Gastrocnemius medialis (tissue), 4 donors: ENCODE data around the gene NES. TPM values are rescaled to one million over a fixed set of nuclear protein-coding genes. Genes with fewer than 3 reads are reported as not detected.

Experiments used
- ATAC-seq, 2 donors: fragments of 150-250 bp; one replicate each; pipeline ENCODE4 v1.9.1; 2016
- DNase-seq, 2 donors: peaks; one replicate each; pipeline ENCODE4 v3.0.0-alpha.2; 2019
- H3K27ac ChIP-seq, 4 donors: fragments of 200-600 bp; sonication (generic); 1 replicate in 1 of 4; 2 replicates in 3 of 4; pipeline ENCODE4 v1.5.1; 2016 to 2018; ENCODE audit warnings: mild to moderate bottlenecking in 2 of 4, moderate library complexity in 1 of 4
- H3K27me3 ChIP-seq, 3 donors: fragments of 200-600 bp; sonication (generic) in 2 of 3; 1 replicate in 1 of 3; 2 replicates in 2 of 3; pipeline versions ENCODE4 v1.5.1 to v1.6.0; 2016 to 2019; ENCODE audit warnings: mild to moderate bottlenecking in 1 of 3, moderate library complexity in 1 of 3
- H3K36me3 ChIP-seq, 2 donors: fragments of 200-600 bp; sonication (generic) in 1 of 2; one replicate each; pipeline ENCODE4 v1.5.1; 2017 to 2018
- H3K4me1 ChIP-seq, 2 donors: fragments of 200-600 bp; sonication (generic) in 1 of 2; one replicate each; pipeline ENCODE4 v1.5.1; 2016 to 2017; ENCODE audit warnings: mild to moderate bottlenecking in 2 of 2
- H3K4me3 ChIP-seq, 4 donors: fragments of 200-600 bp; sonication (generic) in 3 of 4; 1 replicate in 1 of 4; 2 replicates in 3 of 4; pipeline ENCODE4 v1.5.1; 2016 to 2019; ENCODE audit warnings: mild to moderate bottlenecking in 2 of 4
- H3K9me3 ChIP-seq, 3 donors: fragments of 200-600 bp; sonication (generic) in 2 of 3; 1 replicate in 1 of 3; 2 replicates in 2 of 3; pipeline ENCODE4 v1.5.1; 2016 to 2019
- CTCF ChIP-seq, 5 experiments: fragments of 450-650 bp in 3 of 5; fragments of 200-600 bp in 2 of 5; sonication (generic) in 2 of 5; IDR thresholded peaks in 4 of 5; conservative IDR thresholded peaks in 1 of 5; 1 replicate in 4 of 5; 2 replicates in 1 of 5; pipeline ENCODE4 v1.5.1; 2016 to 2019; ENCODE audit warnings: antibody characterized with exemption in 5 of 5, mild to moderate bottlenecking in 3 of 5, moderate library complexity in 3 of 5
- POLR2A ChIP-seq, 2 donors: fragments of 450-650 bp; IDR thresholded peaks; one replicate each; pipeline ENCODE4 v1.6.1; 2017; ENCODE audit warnings: antibody characterized with exemption in 2 of 2, mild to moderate bottlenecking in 2 of 2, moderate library complexity in 2 of 2
- in situ Hi-C, 4 donors: fragments of 200-750 bp; cut with MboI; loops; one replicate each; pipeline versions ENCODE4 v1.15.0 to v1.8.0; 2017; ENCODE audit warnings: low sequenced_read_pairs in 4 of 4
- intact Hi-C: fragments of 100-400 bp; cut with DNase I; formaldehyde crosslinking; loops from one replicate; pipeline ENCODE4 v1.15.1; 2023; ENCODE audit warnings: low total_unique reads
- total RNA-seq, 4 donors: library from RNA; depleted of rRNA; stranded (reverse); fragments of >200 nt; gene quantifications; one replicate each; pipeline versions ENCODE4 v1.1.0 to v1.2.3, GENCODE V29; 2016

The NES gene
- total RNA-seq, 4 donors from 2014 or later = 13.7 to 60.9 (median 26.4) TPM

GRCh38 chr1:156696755-156697154, 19.5 kb upstream of the NES start:
- H3K4me3 ChIP-seq = no peak overlapping the region
- H3K36me3 ChIP-seq = no peaks in the 10 kb centered on the region
- no peak overlapping the region for H3K27ac ChIP-seq
- intact Hi-C loops (no loop called here), in situ Hi-C loops (loop anchor here in 2 of 4 donors (25.0 kb wide), 2 partner anchors 166 to 191 kb away; partner anchors contain the start of genes INSRR (in 1 of the 2), NTRK1 (in 1 of the 2) and PEAR1 (in 1 of the 2))
- ATAC-seq = no peak
- no peak for TF ChIP-seq POLR2A (IDR thresholded peaks at IDR 0.05)
- no peak for TF ChIP-seq CTCF (IDR thresholded peaks at IDR 0.05 in 4 of 5, conservative IDR thresholded peaks at IDR 0.05 in 1 of 5)
- H3K27me3 ChIP-seq = peaks cover 2 to 10% (median 5%) of the 10 kb centered on the region in 3 donors
- no peaks in the 10 kb centered on the region for H3K4me1 ChIP-seq
- no peaks in the 10 kb centered on the region for H3K9me3 ChIP-seq
- no peak for DNase-seq

GRCh38 chr1:156694690-156694962, 17.4 kb upstream of the NES start:
- H3K27ac ChIP-seq = no peak overlapping the region
- peaks cover 0 to 8% of the 10 kb centered on the region in 2 donors for H3K4me1 ChIP-seq
- DNase-seq (no peak), ATAC-seq (no peak)
- intact Hi-C loops (no loop called here), in situ Hi-C loops (loop anchor here in 2 of 4 donors (25.0 kb wide), 2 partner anchors 168 to 193 kb away; partner anchors contain the start of genes INSRR (in 1 of the 2), NTRK1 (in 1 of the 2) and PEAR1 (in 1 of the 2))
- peaks cover 0 to 2% (median 0%) of the 10 kb centered on the region in 3 donors for H3K27me3 ChIP-seq
- H3K9me3 ChIP-seq = no peaks in the 10 kb centered on the region
- TF ChIP-seq CTCF (IDR thresholded peaks at IDR 0.05 in 4 of 5, conservative IDR thresholded peaks at IDR 0.05 in 1 of 5) = no peak
- no peak for TF ChIP-seq POLR2A (IDR thresholded peaks at IDR 0.05)
- no peaks in the 10 kb centered on the region for H3K36me3 ChIP-seq
- H3K4me3 ChIP-seq = no peak overlapping the region

- Histone ChIP-seq H3K4me3 (no peak overlapping the region), H3K27me3 (peaks cover 0 to 2% (median 0%) of the 10 kb centered on the region in 3 donors), H3K4me1 (peaks cover 5 to 13% of the 10 kb centered on the region in 2 donors), H3K36me3 (no peaks in the 10 kb centered on the region), H3K27ac (no peak overlapping the region), H3K9me3 (no peaks in the 10 kb centered on the region)
- intact Hi-C loops (no loop called here), in situ Hi-C loops (loop anchor here in 2 of 4 donors (25.0 kb wide), 2 partner anchors 168 to 193 kb away; partner anchors contain the start of genes INSRR (in 1 of the 2), NTRK1 (in 1 of the 2) and PEAR1 (in 1 of the 2))
- TF ChIP-seq CTCF (IDR thresholded peaks at IDR 0.05 in 4 of 5, conservative IDR thresholded peaks at IDR 0.05 in 1 of 5) (no peak), POLR2A (IDR thresholded peaks at IDR 0.05) (no peak)
- DNase-seq (no peak), ATAC-seq (no peak)
Measured at GRCh38 chr1:156693848-156694689, 16.9 kb upstream of the NES start.

GRCh38 chr1:156692925-156693847, 16.0 kb upstream of the NES start:
- DNase-seq (no peak), ATAC-seq (no peak)
- no peaks in the 10 kb centered on the region for H3K36me3 ChIP-seq
- H3K27me3 ChIP-seq = peaks cover 0 to 2% (median 0%) of the 10 kb centered on the region in 3 donors
- peaks cover 9 to 13% of the 10 kb centered on the region in 2 donors for H3K4me1 ChIP-seq
- no peak for TF ChIP-seq CTCF (IDR thresholded peaks at IDR 0.05 in 4 of 5, conservative IDR thresholded peaks at IDR 0.05 in 1 of 5)
- TF ChIP-seq POLR2A (IDR thresholded peaks at IDR 0.05) = no peak
- H3K27ac ChIP-seq = no peak overlapping the region
- in situ Hi-C loops = loop anchor here in 2 of 4 donors (25.0 kb wide), 2 partner anchors 169 to 194 kb away; partner anchors contain the start of genes INSRR (in 1 of the 2), NTRK1 (in 1 of the 2) and PEAR1 (in 1 of the 2)
- H3K9me3 ChIP-seq = no peaks in the 10 kb centered on the region
- H3K4me3 ChIP-seq = no peak overlapping the region
- intact Hi-C loops = no loop called here
